Measurements from ENCODE around the gene FGF22. TPM values are rescaled to one million over a fixed set of nuclear protein-coding genes. Genes with fewer than 3 reads are reported as not detected.

Gene FGF22
- polyA plus RNA-seq, 1 donor, result 0.24 TPM

- H3K27ac ChIP-seq (ENCODE audit: low read length), result no peak overlapping the region
- DNase-seq, result no peak
- no CpG with 5 or more reads among the region's 28 CpGs for WGBS (ENCODE audit: insufficient coverage, low lambda C conversion rate)
- no peak overlapping the region for H3K4me3 ChIP-seq (ENCODE audit: low read length)
- H3K36me3 ChIP-seq (ENCODE audit: control insufficient read depth, insufficient read depth, low read length), result peaks cover 42% of the 10 kb centered on the region
- H3K9me3 ChIP-seq (ENCODE audit: control insufficient read depth, low read depth, low read length), result peaks cover 18% of the 10 kb centered on the region
- peaks cover under 1% of the 10 kb centered on the region for H3K4me1 ChIP-seq (ENCODE audit: control insufficient read depth, insufficient read depth, low read length)
- H3K27me3 ChIP-seq (ENCODE audit: control insufficient read depth, insufficient read depth, low read length), result no peaks in the 10 kb centered on the region
Observed at GRCh38 chr19:644363-644762, 4.7 kb downstream of the FGF22 start.

DNA sequence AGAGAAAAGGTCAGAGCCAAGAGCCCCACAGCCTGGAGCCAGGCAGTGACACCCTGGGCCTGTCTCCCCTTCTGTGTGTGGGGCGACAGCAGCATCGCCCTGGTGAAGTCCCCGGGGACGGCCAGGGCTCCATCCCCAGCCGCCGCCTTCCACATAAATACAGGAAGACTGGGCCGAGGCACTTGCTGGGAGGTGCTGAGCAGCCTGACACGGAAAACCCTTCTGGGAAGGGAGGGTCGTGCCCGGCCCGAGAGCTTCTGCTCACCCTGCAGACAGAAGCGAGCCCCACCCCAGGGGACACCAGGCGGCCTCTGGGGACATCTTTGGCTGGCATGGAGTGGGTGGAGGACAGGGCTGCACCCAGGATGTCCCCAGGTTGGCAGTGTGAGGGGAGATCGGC, 5.1 kb downstream of the FGF22 start:
- Histone ChIP-seq H3K9me3 (ENCODE audit: control insufficient read depth, low read depth, low read length) (peaks cover 16% of the 10 kb centered on the region), H3K27ac (ENCODE audit: low read length) (no peak overlapping the region), H3K36me3 (ENCODE audit: control insufficient read depth, insufficient read depth, low read length) (peaks cover 46% of the 10 kb centered on the region), H3K4me3 (ENCODE audit: low read length) (no peak overlapping the region), H3K4me1 (ENCODE audit: control insufficient read depth, insufficient read depth, low read length) (no peaks in the 10 kb centered on the region), H3K27me3 (ENCODE audit: control insufficient read depth, insufficient read depth, low read length) (no peaks in the 10 kb centered on the region)
- WGBS (ENCODE audit: insufficient coverage, low lambda C conversion rate), result no CpG with 5 or more reads among the region's 14 CpGs
- DNase-seq, result no peak

DNA sequence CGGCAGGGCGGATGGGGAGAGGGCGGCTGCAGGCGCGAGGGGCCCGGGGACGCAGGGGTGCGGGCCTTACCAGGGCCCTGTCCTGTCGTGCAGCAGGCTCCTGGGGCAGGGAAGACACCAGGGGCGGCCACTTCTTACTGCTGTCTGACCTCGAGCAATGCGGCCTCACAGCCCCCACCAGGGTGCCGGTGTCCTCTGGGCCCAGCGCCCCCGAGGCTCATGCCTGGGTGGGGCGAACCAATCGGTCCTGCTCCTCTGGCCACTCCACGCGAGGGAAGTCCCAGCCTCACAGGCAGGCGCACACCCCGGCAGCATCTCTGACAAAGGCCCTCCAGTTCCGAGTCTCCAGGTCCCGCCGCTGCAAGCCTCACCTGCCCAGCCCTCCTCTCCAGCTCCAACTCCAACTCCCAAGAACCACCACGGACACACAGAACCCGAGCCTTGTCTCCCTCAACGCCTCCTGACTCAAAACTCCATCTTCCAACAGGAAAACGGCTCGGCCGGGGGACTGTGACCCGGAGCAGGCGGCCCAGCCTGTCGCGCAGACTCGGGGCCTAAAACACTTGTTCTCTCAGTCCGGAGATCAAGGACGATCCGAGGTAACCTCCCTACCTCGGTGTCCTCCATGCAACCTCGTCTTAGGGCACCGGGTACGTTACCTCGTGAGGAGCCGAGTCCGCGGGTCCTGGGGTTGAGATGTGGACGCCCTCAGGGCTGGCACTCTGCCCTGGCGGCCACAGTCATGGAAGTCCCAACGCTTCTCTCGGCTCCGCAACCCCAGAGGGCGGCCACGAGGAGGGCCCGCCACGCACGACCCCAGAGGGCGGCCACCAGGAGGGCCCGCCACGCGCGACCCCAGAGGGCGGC, 6.5 kb downstream of the FGF22 start:
- Histone ChIP-seq H3K4me3 (ENCODE audit: low read length) (no peak overlapping the region), H3K36me3 (ENCODE audit: control insufficient read depth, insufficient read depth, low read length) (peaks cover 54% of the 10 kb centered on the region), H3K9me3 (ENCODE audit: control insufficient read depth, low read depth, low read length) (peaks cover 10% of the 10 kb centered on the region), H3K27me3 (ENCODE audit: control insufficient read depth, insufficient read depth, low read length) (no peaks in the 10 kb centered on the region), H3K4me1 (ENCODE audit: control insufficient read depth, insufficient read depth, low read length) (no peaks in the 10 kb centered on the region), H3K27ac (ENCODE audit: low read length) (no peak overlapping the region)
- no peak for DNase-seq
- no CpG with 5 or more reads among the region's 62 CpGs for WGBS (ENCODE audit: insufficient coverage, low lambda C conversion rate)

GRCh38 chr19:646779-647565, 7.3 kb downstream of the FGF22 start:
- Histone ChIP-seq H3K27me3 (ENCODE audit: control insufficient read depth, insufficient read depth, low read length) (no peaks in the 10 kb centered on the region), H3K9me3 (ENCODE audit: control insufficient read depth, low read depth, low read length) (peaks cover 10% of the 10 kb centered on the region), H3K4me3 (ENCODE audit: low read length) (no peak overlapping the region), H3K4me1 (ENCODE audit: control insufficient read depth, insufficient read depth, low read length) (no peaks in the 10 kb centered on the region), H3K36me3 (ENCODE audit: control insufficient read depth, insufficient read depth, low read length) (peaks cover 61% of the 10 kb centered on the region), H3K27ac (ENCODE audit: low read length) (no peak overlapping the region)
- WGBS (ENCODE audit: insufficient coverage, low lambda C conversion rate), result no CpG with 5 or more reads among the region's 48 CpGs
- DNase-seq, result no peak

DNA sequence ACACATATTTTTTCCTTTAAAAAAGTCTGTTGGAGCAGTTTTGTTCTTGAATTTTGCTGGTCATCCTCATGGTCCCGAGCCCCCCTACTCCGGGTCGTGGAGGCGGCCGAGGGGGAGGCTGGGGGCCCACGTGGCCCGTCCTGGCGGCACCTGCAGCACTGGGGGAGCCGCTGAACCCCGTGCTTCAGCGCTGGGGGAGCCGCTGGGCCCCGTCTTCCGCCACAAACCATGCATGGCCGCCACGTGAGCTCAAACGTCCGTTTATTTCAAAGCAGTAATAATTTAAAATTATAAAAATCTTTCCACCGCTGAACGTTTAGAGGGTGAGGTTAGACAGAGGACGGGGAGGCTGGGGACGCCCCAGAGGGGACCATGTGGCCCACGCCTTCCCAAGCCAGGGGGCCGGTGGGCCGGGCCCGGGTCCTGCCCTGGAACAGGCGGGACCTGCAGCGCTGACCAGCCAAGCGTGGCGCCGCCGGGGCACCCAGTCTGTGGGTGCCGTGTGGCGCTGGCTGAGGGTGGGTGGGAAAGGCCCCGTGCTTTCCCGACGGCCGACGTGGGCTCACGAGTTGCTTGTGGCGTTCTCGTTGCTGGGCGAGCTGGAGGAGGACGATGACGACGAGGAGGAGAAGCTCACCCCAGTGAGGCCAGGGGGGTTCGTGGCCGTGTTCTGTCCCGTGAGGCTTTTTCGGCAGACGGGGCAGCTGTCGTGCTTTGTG, 8.0 kb downstream of the FGF22 start:
- Histone ChIP-seq H3K36me3 (ENCODE audit: control insufficient read depth, insufficient read depth, low read length) (peaks cover 68% of the 10 kb centered on the region), H3K4me1 (ENCODE audit: control insufficient read depth, insufficient read depth, low read length) (no peaks in the 10 kb centered on the region), H3K4me3 (ENCODE audit: low read length) (no peak overlapping the region), H3K27me3 (ENCODE audit: control insufficient read depth, insufficient read depth, low read length) (no peaks in the 10 kb centered on the region), H3K9me3 (ENCODE audit: control insufficient read depth, low read depth, low read length) (peaks cover 10% of the 10 kb centered on the region), H3K27ac (ENCODE audit: low read length) (no peak overlapping the region)
- DNase-seq, result no peak
- 94% methylated on average over 5 of the region's 52 CpGs for WGBS (ENCODE audit: insufficient coverage, low lambda C conversion rate)

DNA sequence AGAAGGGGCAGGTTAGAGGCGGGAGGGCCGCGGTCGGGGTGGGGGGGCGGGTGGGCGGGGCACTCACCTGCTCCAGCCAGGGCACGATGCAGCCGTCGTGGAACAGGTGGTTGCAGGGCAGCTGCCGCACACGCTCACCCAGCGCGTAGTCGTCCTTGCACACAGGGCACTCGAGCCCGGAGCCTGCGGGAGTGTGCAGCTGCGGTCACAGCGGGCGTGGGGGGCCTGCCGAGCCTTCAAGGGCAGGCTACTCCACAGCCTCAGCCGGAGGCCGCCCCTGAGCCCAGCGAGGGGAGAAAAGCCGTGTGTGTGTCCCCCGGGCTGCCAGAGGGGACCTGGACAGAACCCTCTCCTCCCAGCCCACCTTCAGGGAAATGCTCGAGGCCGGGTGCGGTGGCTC, 8.6 kb downstream of the FGF22 start:
- H3K4me1 ChIP-seq (ENCODE audit: control insufficient read depth, insufficient read depth, low read length), result no peaks in the 10 kb centered on the region
- DNase-seq, result no peak
- H3K36me3 ChIP-seq (ENCODE audit: control insufficient read depth, insufficient read depth, low read length), result peaks cover 74% of the 10 kb centered on the region
- H3K4me3 ChIP-seq (ENCODE audit: low read length), result no peak overlapping the region
- peaks cover 10% of the 10 kb centered on the region for H3K9me3 ChIP-seq (ENCODE audit: control insufficient read depth, low read depth, low read length)
- no CpG with 5 or more reads among the region's 29 CpGs for WGBS (ENCODE audit: insufficient coverage, low lambda C conversion rate)
- H3K27me3 ChIP-seq (ENCODE audit: control insufficient read depth, insufficient read depth, low read length), result no peaks in the 10 kb centered on the region
- no peak overlapping the region for H3K27ac ChIP-seq (ENCODE audit: low read length)

- no CpG with 5 or more reads among the region's 53 CpGs for WGBS (ENCODE audit: insufficient coverage, low lambda C conversion rate)
- DNase-seq, result no peak
- Histone ChIP-seq H3K27ac (ENCODE audit: low read length) (no peak overlapping the region), H3K4me1 (ENCODE audit: control insufficient read depth, insufficient read depth, low read length) (no peaks in the 10 kb centered on the region), H3K9me3 (ENCODE audit: control insufficient read depth, low read depth, low read length) (peaks cover 18% of the 10 kb centered on the region), H3K27me3 (ENCODE audit: control insufficient read depth, insufficient read depth, low read length) (no peaks in the 10 kb centered on the region), H3K4me3 (ENCODE audit: low read length) (no peak overlapping the region), H3K36me3 (ENCODE audit: control insufficient read depth, insufficient read depth, low read length) (peaks cover 79% of the 10 kb centered on the region)
Observed at GRCh38 chr19:648904-649801, 9.5 kb downstream of the FGF22 start.

- Histone ChIP-seq H3K9me3 (ENCODE audit: control insufficient read depth, low read depth, low read length) (peaks cover 16% of the 10 kb centered on the region), H3K27me3 (ENCODE audit: control insufficient read depth, insufficient read depth, low read length) (no peaks in the 10 kb centered on the region), H3K36me3 (ENCODE audit: control insufficient read depth, insufficient read depth, low read length) (peaks cover 77% of the 10 kb centered on the region), H3K27ac (ENCODE audit: low read length) (no peak overlapping the region), H3K4me1 (ENCODE audit: control insufficient read depth, insufficient read depth, low read length) (no peaks in the 10 kb centered on the region), H3K4me3 (ENCODE audit: low read length) (no peak overlapping the region)
- no CpG with 5 or more reads among the region's 11 CpGs for WGBS (ENCODE audit: insufficient coverage, low lambda C conversion rate)
- DNase-seq, result no peak
Observed at GRCh38 chr19:650121-650520, 10.4 kb downstream of the FGF22 start.

DNA sequence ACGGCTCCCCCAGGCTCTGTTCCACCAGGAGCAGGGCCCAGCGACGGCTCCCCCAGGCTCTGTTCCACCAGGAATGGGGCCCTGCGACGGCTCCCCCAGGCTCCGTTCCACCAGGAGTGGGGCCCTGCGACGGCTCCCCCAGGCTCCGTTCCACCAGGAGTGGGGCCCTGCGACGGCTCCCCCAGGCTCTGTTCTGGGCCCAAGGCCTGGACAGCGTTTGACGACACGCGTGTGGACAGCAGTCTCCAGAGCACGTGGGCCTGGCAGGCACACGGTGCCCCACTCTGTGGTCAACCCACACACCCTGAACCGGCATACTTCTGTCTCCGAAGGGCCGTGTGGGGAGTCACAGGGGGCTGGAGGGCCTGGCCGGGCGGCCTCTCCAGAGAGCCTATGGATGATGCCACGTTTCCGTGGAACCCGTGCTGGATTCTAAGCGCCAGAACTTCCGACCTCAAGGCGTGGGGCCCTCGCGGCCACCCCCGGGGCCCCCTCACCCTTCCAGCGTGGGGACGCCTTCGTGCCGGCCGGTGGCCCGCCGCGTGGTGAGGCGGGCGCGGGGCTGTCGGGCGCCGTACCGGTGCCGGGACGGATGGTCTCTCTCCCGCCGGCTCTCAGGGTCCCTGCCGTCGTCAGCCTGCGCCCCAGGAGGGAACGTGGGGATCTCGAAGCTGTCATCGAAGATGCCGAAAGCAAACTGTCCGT, 11.6 kb downstream of the FGF22 start:
- no peak overlapping the region for H3K4me3 ChIP-seq (ENCODE audit: low read length)
- no peak overlapping the region for H3K27ac ChIP-seq (ENCODE audit: low read length)
- H3K9me3 ChIP-seq (ENCODE audit: control insufficient read depth, low read depth, low read length), result peaks cover 9% of the 10 kb centered on the region
- peaks cover 74% of the 10 kb centered on the region for H3K36me3 ChIP-seq (ENCODE audit: control insufficient read depth, insufficient read depth, low read length)
- no CpG with 5 or more reads among the region's 58 CpGs for WGBS (ENCODE audit: insufficient coverage, low lambda C conversion rate)
- no peaks in the 10 kb centered on the region for H3K27me3 ChIP-seq (ENCODE audit: control insufficient read depth, insufficient read depth, low read length)
- DNase-seq, result no peak
- H3K4me1 ChIP-seq (ENCODE audit: control insufficient read depth, insufficient read depth, low read length), result no peaks in the 10 kb centered on the region
